Adrenal gland (tissue), 5 donors: Measurements from ENCODE around the gene EFR3B.

Experiments
- POLR2A ChIP-seq, 2 donors: fragments of 450-650 bp; IDR thresholded peaks; one replicate each; pipeline ENCODE4 v1.6.1; 2017; ENCODE audit warnings: antibody characterized with exemption in 2 of 2, mild to moderate bottlenecking in 2 of 2, moderate library complexity in 1 of 2
- TF ChIP-seq, protein P1 (sequence below), 6 experiments: fragments of 450-650 bp in 4 of 6; fragments of 200-600 bp in 2 of 6; sonication (generic) in 1 of 6; IDR thresholded peaks; 1 replicate in 5 of 6; 2 replicates in 1 of 6; pipeline versions ENCODE4 v1.5.1 to v1.8.0; 2016 to 2021; ENCODE audit warnings: antibody characterized with exemption in 6 of 6, mild to moderate bottlenecking in 2 of 6, moderate library complexity in 1 of 6
- donor health status: DM: no; HTN: no; CAD: no.

DNA sequence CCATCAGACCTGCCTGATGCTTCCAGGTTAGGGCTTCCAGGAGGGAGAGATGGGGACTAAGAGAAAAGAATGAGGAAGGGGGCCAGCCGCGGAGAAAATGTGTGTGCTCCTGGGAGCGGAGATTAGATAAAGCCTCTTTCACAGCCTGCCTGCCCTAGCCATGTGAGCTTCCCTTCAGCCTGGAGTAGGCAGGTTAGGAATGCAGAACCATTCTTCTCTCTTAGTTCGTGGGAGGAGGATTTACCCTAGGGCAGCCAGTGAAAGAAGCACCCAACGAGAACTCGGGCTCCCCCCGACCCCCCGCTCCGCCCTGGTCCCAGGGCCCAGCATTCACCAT, 90.4 kb downstream of the EFR3B start:
- TF ChIP-seq, protein P1, sequence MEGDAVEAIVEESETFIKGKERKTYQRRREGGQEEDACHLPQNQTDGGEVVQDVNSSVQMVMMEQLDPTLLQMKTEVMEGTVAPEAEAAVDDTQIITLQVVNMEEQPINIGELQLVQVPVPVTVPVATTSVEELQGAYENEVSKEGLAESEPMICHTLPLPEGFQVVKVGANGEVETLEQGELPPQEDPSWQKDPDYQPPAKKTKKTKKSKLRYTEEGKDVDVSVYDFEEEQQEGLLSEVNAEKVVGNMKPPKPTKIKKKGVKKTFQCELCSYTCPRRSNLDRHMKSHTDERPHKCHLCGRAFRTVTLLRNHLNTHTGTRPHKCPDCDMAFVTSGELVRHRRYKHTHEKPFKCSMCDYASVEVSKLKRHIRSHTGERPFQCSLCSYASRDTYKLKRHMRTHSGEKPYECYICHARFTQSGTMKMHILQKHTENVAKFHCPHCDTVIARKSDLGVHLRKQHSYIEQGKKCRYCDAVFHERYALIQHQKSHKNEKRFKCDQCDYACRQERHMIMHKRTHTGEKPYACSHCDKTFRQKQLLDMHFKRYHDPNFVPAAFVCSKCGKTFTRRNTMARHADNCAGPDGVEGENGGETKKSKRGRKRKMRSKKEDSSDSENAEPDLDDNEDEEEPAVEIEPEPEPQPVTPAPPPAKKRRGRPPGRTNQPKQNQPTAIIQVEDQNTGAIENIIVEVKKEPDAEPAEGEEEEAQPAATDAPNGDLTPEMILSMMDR (IDR thresholded peaks at IDR 0.05) = no peak
- TF ChIP-seq POLR2A (IDR thresholded peaks at IDR 0.05) = no peak
